SJSA1 (cell line): Measurements from ENCODE around the gene BCL2L12. TPM values are rescaled to one million over a fixed set of nuclear protein-coding genes. Genes with fewer than 3 reads are reported as not detected.

ENCODE experiments used
- DNase-seq, 2 experiments: peaks; one replicate each; pipeline ENCODE4 v3.0.0-alpha.2; 2015 to 2020; ENCODE audit warnings: low spot score in 2 of 2, low read depth in 1 of 2
- H3K27ac ChIP-seq: fragments of 250-450 bp; sonication (Bioruptor Pico); 2 replicates; pipeline ENCODE4 v1.5.1; 2020; ENCODE audit warnings: mild to moderate bottlenecking, moderate library complexity
- H3K27me3 ChIP-seq: fragments of 250-450 bp; sonication (Bioruptor Pico); replicated peaks from 2 replicates; pipeline ENCODE4 v1.5.1; 2020; ENCODE audit warnings: mild to moderate bottlenecking, moderate library complexity
- H3K36me3 ChIP-seq: fragments of 250-450 bp; sonication (Bioruptor Pico); 2 replicates; pipeline ENCODE4 v1.5.1; 2020; ENCODE audit warnings: mild to moderate bottlenecking
- H3K4me1 ChIP-seq: fragments of 250-450 bp; sonication (Bioruptor Pico); replicated peaks from 2 replicates; pipeline ENCODE4 v1.6.1; 2021; ENCODE audit warnings: mild to moderate bottlenecking
- H3K4me3 ChIP-seq: fragments of 250-450 bp; sonication (Bioruptor Pico); 2 replicates; pipeline ENCODE4 v1.5.1; 2020; ENCODE audit warnings: mild to moderate bottlenecking
- H3K9me3 ChIP-seq: fragments of 250-450 bp; sonication (Bioruptor Pico); replicated peaks from 2 replicates; pipeline ENCODE4 v1.5.1; 2020; ENCODE audit warnings: mild to moderate bottlenecking
- total RNA-seq: library from RNA; depleted of rRNA; stranded (reverse); fragments of >200 nt; shearing (Covaris generic); gene quantifications from 2 replicates; pipeline ENCODE4 v1.2.3, GENCODE V29; 2014

BCL2L12 gene
- total RNA-seq, 1 experiment from 2014 or later, result 16.2 TPM

GRCh38 chr19:49680421-49681351, 15.0 kb downstream of the BCL2L12 start:
- Histone ChIP-seq H3K36me3 (peaks cover 57% of the 10 kb centered on the region), H3K4me3 (no peak overlapping the region), H3K27me3 (no peaks in the 10 kb centered on the region), H3K27ac (no peak overlapping the region), H3K4me1 (peaks cover 18% of the 10 kb centered on the region), H3K9me3 (no peaks in the 10 kb centered on the region)
- peak; percentile 67 to 92 for DNase-seq

DNA sequence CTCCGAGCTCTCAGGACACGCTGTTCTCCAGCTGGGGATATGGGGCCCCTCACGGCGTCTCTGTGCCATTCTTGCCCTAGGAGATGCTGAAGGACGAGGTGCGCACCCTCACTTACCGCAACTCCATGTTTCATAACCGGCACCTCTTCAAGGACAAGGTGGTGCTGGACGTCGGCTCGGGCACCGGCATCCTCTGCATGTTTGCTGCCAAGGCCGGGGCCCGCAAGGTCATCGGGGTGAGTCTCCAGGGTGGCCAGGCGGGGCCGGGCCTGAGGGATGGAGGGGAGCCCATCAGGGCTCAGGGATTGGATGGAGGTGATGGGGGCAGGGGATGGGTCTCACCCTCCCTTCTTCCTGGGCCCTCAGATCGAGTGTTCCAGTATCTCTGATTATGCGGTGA, 16.1 kb downstream of the BCL2L12 start:
- Histone ChIP-seq H3K4me1 (peaks cover 12% of the 10 kb centered on the region), H3K9me3 (no peaks in the 10 kb centered on the region), H3K27ac (no peak overlapping the region), H3K27me3 (no peaks in the 10 kb centered on the region), H3K36me3 (peaks cover 65% of the 10 kb centered on the region), H3K4me3 (no peak overlapping the region)
- peak in 1 of 2 experiments; percentile 40 for DNase-seq

DNA sequence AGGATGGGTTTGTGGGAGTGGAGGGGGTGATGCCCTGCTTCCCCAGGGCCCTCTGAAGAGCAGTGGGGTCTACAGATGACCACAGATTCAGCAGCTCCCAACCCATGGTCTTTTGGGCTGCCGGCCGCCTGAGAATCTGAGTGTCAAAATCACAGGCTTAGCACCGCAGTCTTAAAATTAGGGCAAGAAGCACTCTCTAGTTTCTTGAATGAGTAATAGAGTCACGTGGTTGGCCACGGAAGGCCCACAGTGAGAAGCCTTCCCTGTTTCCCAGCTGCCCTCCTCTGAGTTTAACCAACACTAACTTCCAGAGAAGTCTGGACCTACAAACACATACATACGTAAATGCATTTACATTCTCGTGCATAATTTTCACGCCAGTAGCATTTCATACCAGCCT, 16.5 kb downstream of the BCL2L12 start:
- Histone ChIP-seq H3K9me3 (no peaks in the 10 kb centered on the region), H3K4me1 (peaks cover 12% of the 10 kb centered on the region), H3K27me3 (no peaks in the 10 kb centered on the region), H3K27ac (no peak overlapping the region), H3K36me3 (peaks cover 67% of the 10 kb centered on the region), H3K4me3 (no peak overlapping the region)
- DNase-seq, result no peak

DNA sequence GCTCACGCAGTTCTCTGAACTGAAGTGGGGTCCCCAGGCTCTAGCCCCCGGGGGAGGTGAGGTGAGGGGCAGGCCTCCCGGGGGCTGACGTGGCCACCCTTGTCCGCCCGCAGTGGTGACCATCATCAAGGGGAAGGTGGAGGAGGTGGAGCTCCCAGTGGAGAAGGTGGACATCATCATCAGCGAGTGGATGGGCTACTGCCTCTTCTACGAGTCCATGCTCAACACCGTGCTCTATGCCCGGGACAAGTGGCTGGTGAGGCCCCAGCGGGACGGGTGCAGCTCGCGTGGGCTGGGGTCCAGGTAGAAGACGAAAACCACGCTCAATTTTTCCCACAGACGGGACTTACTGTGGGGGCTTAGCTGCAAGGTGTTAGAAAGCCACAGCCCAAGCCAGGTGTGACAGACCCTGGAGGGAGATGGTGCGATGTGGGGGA, 18.1 kb downstream of the BCL2L12 start:
- no peak for DNase-seq
- Histone ChIP-seq H3K4me1 (peaks cover 9% of the 10 kb centered on the region), H3K9me3 (no peaks in the 10 kb centered on the region), H3K36me3 (peaks cover 77% of the 10 kb centered on the region), H3K4me3 (no peak overlapping the region), H3K27me3 (no peaks in the 10 kb centered on the region), H3K27ac (no peak overlapping the region)

DNA sequence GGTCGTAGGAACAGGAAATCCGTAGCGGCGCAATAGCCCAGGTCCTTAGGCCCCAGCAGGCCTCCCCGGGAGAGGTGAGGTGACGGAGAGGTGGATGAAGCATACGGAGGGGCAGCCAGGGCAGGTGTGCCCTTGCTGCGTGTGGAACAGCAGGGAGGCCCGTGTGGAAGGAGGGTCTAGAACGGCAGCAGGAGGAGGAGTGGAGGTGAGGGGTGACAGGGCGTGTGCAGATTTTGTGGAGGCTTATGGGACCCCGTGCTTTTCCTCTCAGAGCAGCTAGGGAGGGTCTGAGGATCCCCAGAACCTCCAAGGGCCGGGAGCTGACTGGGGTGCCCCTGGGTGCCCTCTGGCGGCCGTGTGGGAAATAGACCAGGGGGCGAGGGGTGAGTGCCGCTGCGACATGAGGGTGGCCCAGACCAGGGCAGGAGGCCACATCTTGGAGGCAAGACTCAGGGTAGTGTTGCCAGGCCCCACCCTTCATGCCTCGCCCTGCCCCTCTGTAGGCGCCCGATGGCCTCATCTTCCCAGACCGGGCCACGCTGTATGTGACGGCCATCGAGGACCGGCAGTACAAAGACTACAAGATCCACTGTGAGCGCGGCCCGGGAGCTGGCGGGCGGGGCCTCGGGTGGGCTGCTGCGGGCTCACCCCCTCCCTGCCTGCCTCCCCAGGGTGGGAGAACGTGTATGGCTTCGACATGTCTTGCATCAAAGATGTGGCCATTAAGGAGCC, 18.7 kb downstream of the BCL2L12 start:
- Histone ChIP-seq H3K27ac (no peak overlapping the region), H3K36me3 (peaks cover 80% of the 10 kb centered on the region), H3K4me1 (peaks cover 9% of the 10 kb centered on the region), H3K9me3 (no peaks in the 10 kb centered on the region), H3K4me3 (no peak overlapping the region), H3K27me3 (no peaks in the 10 kb centered on the region)
- DNase-seq, result no peak

GRCh38 chr19:49684983-49685553, 19.3 kb downstream of the BCL2L12 start:
- DNase-seq, result no peak
- H3K9me3 ChIP-seq, result no peaks in the 10 kb centered on the region
- H3K4me3 ChIP-seq, result no peak overlapping the region
- peaks cover 9% of the 10 kb centered on the region for H3K4me1 ChIP-seq
- no peak overlapping the region for H3K27ac ChIP-seq
- no peaks in the 10 kb centered on the region for H3K27me3 ChIP-seq
- H3K36me3 ChIP-seq, result peaks cover 80% of the 10 kb centered on the region

DNA sequence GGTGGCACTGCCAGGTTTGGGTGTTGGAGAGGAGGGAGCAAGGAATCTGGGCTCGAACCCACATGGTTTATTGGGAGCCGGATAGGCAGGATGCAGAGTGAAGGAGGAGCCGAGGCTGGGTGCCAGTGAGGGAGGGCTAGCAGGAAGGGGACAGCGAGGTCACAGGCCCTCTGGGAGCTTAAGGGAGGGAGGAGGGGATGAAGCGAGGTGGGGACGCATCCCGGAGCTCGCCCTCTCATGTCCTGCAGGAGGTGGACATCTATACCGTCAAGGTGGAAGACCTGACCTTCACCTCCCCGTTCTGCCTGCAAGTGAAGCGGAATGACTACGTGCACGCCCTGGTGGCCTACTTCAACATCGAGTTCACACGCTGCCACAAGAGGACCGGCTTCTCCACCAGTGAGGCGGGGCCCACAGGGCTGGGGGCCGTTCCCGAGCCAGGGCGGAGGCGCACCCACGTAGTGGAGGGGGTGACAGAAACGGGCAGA, 20.2 kb downstream of the BCL2L12 start:
- Histone ChIP-seq H3K27me3 (peaks cover 2% of the 10 kb centered on the region; the same call in 1 of the 2 replicates), H3K4me3 (no peak overlapping the region), H3K27ac (no peak overlapping the region), H3K36me3 (peaks cover 72% of the 10 kb centered on the region), H3K9me3 (no peaks in the 10 kb centered on the region), H3K4me1 (peaks cover 7% of the 10 kb centered on the region)
- no peak for DNase-seq

GRCh38 chr19:49686503-49687088, 20.9 kb downstream of the BCL2L12 start:
- H3K27ac ChIP-seq, result no peak overlapping the region
- DNase-seq, result no peak
- peaks cover 65% of the 10 kb centered on the region for H3K36me3 ChIP-seq

GRCh38 chr19:49687150-49687549, 21.4 kb downstream of the BCL2L12 start:
- no peak overlapping the region for H3K27ac ChIP-seq
- DNase-seq, result no peak
- peaks cover 9% of the 10 kb centered on the region; the same call in 1 of the 2 replicates for H3K27me3 ChIP-seq

More at GRCh38 chr19:49686503-49687088, 20.9 kb downstream of the BCL2L12 start:
- Histone ChIP-seq H3K4me3 (no peak overlapping the region), H3K9me3 (no peaks in the 10 kb centered on the region), H3K4me1 (peaks cover 12% of the 10 kb centered on the region), H3K27me3 (peaks cover 9% of the 10 kb centered on the region; the same call in 1 of the 2 replicates)

GRCh38 chr19:49687566-49688316, 22.0 kb downstream of the BCL2L12 start:
- Histone ChIP-seq H3K27me3 (peaks cover 9% of the 10 kb centered on the region; the same call in 1 of the 2 replicates), H3K4me3 (no peak overlapping the region), H3K9me3 (no peaks in the 10 kb centered on the region), H3K4me1 (peaks cover 12% of the 10 kb centered on the region), H3K27ac (no peak overlapping the region), H3K36me3 (peaks cover 54% of the 10 kb centered on the region)
- DNase-seq, result no peak

More at GRCh38 chr19:49687150-49687549, 21.4 kb downstream of the BCL2L12 start:
- H3K4me3 ChIP-seq, result no peak overlapping the region
- H3K4me1 ChIP-seq, result peaks cover 12% of the 10 kb centered on the region
- H3K36me3 ChIP-seq, result peaks cover 60% of the 10 kb centered on the region
- H3K9me3 ChIP-seq, result no peaks in the 10 kb centered on the region

DNA sequence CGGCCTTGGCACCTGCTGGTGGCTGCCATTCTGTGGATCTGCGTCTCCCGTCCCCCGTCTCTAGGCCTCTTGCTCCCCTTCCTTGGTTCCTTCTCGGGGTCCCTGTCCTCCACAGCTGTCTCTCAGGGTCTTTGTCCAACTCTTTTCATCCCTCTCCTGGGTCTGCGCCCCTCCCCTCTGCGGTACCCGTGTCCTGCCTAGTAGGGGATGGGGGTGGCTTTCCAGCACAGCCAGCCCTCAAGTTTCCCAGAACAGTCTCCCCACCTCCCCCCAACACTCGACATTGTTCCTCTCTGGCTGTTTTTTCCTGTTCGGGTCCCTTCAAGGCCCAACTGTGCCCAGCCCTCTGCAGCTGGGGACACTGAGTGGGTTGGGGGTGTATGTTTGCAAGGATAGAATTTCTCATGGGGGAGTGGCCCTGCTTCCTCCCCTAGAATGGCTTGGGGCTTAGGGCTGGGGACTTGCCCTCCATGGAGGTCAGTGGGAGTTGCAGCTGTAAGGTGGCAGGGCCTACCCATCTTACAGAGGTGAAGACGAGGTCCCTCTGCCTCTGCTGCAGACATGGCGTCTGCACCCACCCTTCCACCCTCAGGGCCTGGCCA, 22.9 kb downstream of the BCL2L12 start:
- Histone ChIP-seq H3K9me3 (no peaks in the 10 kb centered on the region), H3K36me3 (peaks cover 45% of the 10 kb centered on the region), H3K4me3 (no peak overlapping the region), H3K4me1 (peaks cover 12% of the 10 kb centered on the region), H3K27me3 (peaks cover 9% of the 10 kb centered on the region; the same call in 1 of the 2 replicates), H3K27ac (no peak overlapping the region)
- DNase-seq, result no peak
